CD4-positive, alpha-beta T cell (primary cell): ENCODE results near the gene FAM163B. TPM values are rescaled to one million over a fixed set of nuclear protein-coding genes. Genes with fewer than 3 reads are reported as not detected.
A peak's percentile ranks its signal among the peaks of the same experiment; 100 is the strongest.

Experiments used
- ATAC-seq: fragments of 200-7000 bp; cut with Tn5 transposase; one replicate; pipeline ENCODE4 v1.10.0; 2022; ENCODE audit warnings: mild to moderate bottlenecking; ENCODE audit not compliant: poor library complexity
- CTCF ChIA-PET: fragments of 350-600 bp; sonication (Branson Sonifier 250); formaldehyde crosslinking; loops from one replicate; lab custom pipeline; 2021; ENCODE audit warnings: antibody characterized with exemption, inconsistent platforms; lab: Charles Lee
- POLR2A ChIA-PET: fragments of 350-600 bp; sonication (Branson Sonifier 250); formaldehyde crosslinking; loops from one replicate; lab custom pipeline; 2021; ENCODE audit warnings: antibody characterized with exemption, inconsistent platforms; lab: Charles Lee
- DNase-seq, 14 experiments: peaks; one replicate each; pipeline ENCODE4 v3.0.0-alpha.2; 2013 to 2020; ENCODE audit warnings: mixed read lengths in 2 of 14
- H3K27ac ChIP-seq, 2 donors: one replicate each; pipeline versions ENCODE4 v1.5.1 to v1.7.0; 2013; ENCODE audit warnings: low read length in 2 of 2, low read depth in 1 of 2, mild to moderate bottlenecking in 1 of 2
- H3K27me3 ChIP-seq, 2 experiments: 1 replicate in 1 of 2; 2 replicates in 1 of 2; pipeline versions ENCODE4 v1.6.1 to v1.7.0; 2013; ENCODE audit warnings: low read length in 2 of 2, control low read depth in 1 of 2, mild to moderate bottlenecking in 1 of 2, moderate library complexity in 1 of 2; ENCODE audit not compliant: insufficient read depth in 2 of 2, control insufficient read depth in 1 of 2
- H3K36me3 ChIP-seq: one replicate; pipeline ENCODE4 v1.6.1; 2013; ENCODE audit warnings: low read length, control low read depth; ENCODE audit not compliant: insufficient read depth
- H3K4me1 ChIP-seq: one replicate; pipeline ENCODE4 v1.6.1; 2013; ENCODE audit warnings: low read length, control low read depth; ENCODE audit not compliant: insufficient read depth
- H3K4me3 ChIP-seq: one replicate; pipeline ENCODE4 v1.5.1; 2013; ENCODE audit warnings: mild to moderate bottlenecking, low read length, moderate library complexity
- H3K9me3 ChIP-seq, 2 experiments: 1 replicate in 1 of 2; 2 replicates in 1 of 2; pipeline versions ENCODE4 v1.6.1 to v1.7.0; 2013; ENCODE audit warnings: low read length in 2 of 2, mild to moderate bottlenecking in 2 of 2, control low read depth in 1 of 2, moderate library complexity in 1 of 2; ENCODE audit not compliant: control insufficient read depth in 1 of 2, insufficient read depth in 1 of 2
- H3K27ac Mint-ChIP-seq: one replicate; pipeline ENCODE4 v1.8.0; 2020; ENCODE audit warnings: mixed read lengths
- H3K27me3 Mint-ChIP-seq: one replicate; pipeline ENCODE4 v1.8.0; 2021; ENCODE audit warnings: mixed read lengths
- H3K36me3 Mint-ChIP-seq: one replicate; pipeline ENCODE4 v1.8.0; 2021; ENCODE audit warnings: low read depth, mixed read lengths
- H3K4me1 Mint-ChIP-seq: one replicate; pipeline ENCODE4 v1.8.0; 2021; ENCODE audit warnings: low read depth, mixed read lengths
- H3K4me3 Mint-ChIP-seq: one replicate; pipeline ENCODE4 v1.8.0; 2020; ENCODE audit warnings: mild to moderate bottlenecking, mixed read lengths
- H3K9me3 Mint-ChIP-seq: one replicate; pipeline ENCODE4 v1.8.0; 2020; ENCODE audit warnings: mixed read lengths
- CTCF ChIP-seq: fragments of 200-600 bp; IDR thresholded peaks from one replicate; pipeline ENCODE4 v1.8.0; 2022; ENCODE audit warnings: antibody characterized with exemption, mild to moderate bottlenecking
- intact Hi-C, 2 experiments: fragments of 100-400 bp; cut with DNase I in 1 of 2; cut with micrococcal nuclease in 1 of 2; formaldehyde crosslinking; loops; one replicate each; pipeline versions ENCODE4 v1.15.1 to v1.9.0; 2023 to 2025; cut with DNase I, micrococcal nuclease
- total RNA-seq, 174 experiments: library from RNA in 2 of 174; stranded (reverse) in 2 of 174; gene quantifications; one replicate each; pipeline ENCODE4 v1.2.3 and lab custom pipeline; 2021 to 2026

FAM163B gene
- total RNA-seq, 2 experiments from 2014 or later: not detected

GRCh38 chr9:133537257-133537656 lies 71.9 kb downstream of the FAM163B start:
- H3K4me3 ChIP-seq: no peak overlapping the region
- DNase-seq: no peak
- ChIA-PET CTCF (no interaction called here), POLR2A (no interaction called here)
- no peak overlapping the region for H3K4me3 Mint-ChIP-seq
- intact Hi-C loops: loop anchor here in 1 of 2 experiments (10.0 kb wide), 1 partner anchor 458 kb away; the partner anchor contains the start of gene VAV2
- H3K27ac Mint-ChIP-seq: no peak overlapping the region
- peaks cover 26% of the 10 kb centered on the region for H3K4me1 ChIP-seq
- no peaks in the 10 kb centered on the region for H3K9me3 Mint-ChIP-seq
- H3K27ac ChIP-seq: no peak overlapping the region
- peaks cover 17% of the 10 kb centered on the region for H3K4me1 Mint-ChIP-seq
- no peak for ATAC-seq
- H3K27me3 Mint-ChIP-seq: peaks cover 6% of the 10 kb centered on the region
- peaks cover 0 to 10% of the 10 kb centered on the region in 2 experiments for H3K27me3 ChIP-seq
- no peak for TF ChIP-seq CTCF
- H3K36me3 Mint-ChIP-seq: no peaks in the 10 kb centered on the region
- H3K36me3 ChIP-seq: no peaks in the 10 kb centered on the region
- peaks cover 0 to 11% of the 10 kb centered on the region in 2 experiments for H3K9me3 ChIP-seq

DNA sequence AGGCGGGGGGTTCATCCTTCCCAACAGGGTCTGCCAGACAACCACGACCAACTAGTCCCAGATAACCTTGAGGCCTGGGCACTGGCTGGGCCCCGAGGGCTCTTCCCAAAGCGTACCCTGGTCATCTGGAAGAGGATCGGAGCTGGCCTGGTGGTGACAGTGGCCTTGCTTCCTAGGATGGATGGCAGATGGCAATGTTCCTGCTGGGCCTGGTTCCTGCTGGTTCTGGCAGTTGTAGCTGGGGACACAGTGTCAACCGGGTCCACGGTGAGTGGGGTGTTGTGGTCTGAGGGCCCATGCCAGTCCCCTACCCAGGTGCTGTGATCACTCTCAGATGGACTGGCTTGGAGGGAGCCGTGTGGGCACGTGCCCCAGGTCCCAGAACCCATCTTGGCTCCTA lies 72.7 kb downstream of the FAM163B start:
- DNase-seq: no peak
- ChIA-PET POLR2A (no interaction called here), CTCF (no interaction called here)
- Histone ChIP-seq H3K27ac (no peak overlapping the region), H3K9me3 (peaks cover 0 to 11% of the 10 kb centered on the region in 2 experiments), H3K4me3 (no peak overlapping the region), H3K27me3 (peaks cover 0 to 10% of the 10 kb centered on the region in 2 experiments), H3K36me3 (no peaks in the 10 kb centered on the region), H3K4me1 (peaks cover 26% of the 10 kb centered on the region)
- no peak overlapping the region for H3K4me3 Mint-ChIP-seq
- H3K4me1 Mint-ChIP-seq: peaks cover 17% of the 10 kb centered on the region
- peaks cover 6% of the 10 kb centered on the region for H3K27me3 Mint-ChIP-seq
- no peak overlapping the region for H3K27ac Mint-ChIP-seq
- no peak for ATAC-seq
- H3K9me3 Mint-ChIP-seq: no peaks in the 10 kb centered on the region
- intact Hi-C loops: loop anchor here in 1 of 2 experiments (10.0 kb wide), 1 partner anchor 458 kb away; the partner anchor contains the start of gene VAV2
- no peaks in the 10 kb centered on the region for H3K36me3 Mint-ChIP-seq
- no peak for TF ChIP-seq CTCF

- Mint-ChIP-seq H3K36me3 (no peaks in the 10 kb centered on the region), H3K4me1 (peaks cover 17% of the 10 kb centered on the region), H3K27ac (no peak overlapping the region), H3K4me3 (peak overlapping the region; percentile 42), H3K27me3 (peaks cover 6% of the 10 kb centered on the region), H3K9me3 (no peaks in the 10 kb centered on the region)
- ChIA-PET CTCF (no interaction called here), POLR2A (no interaction called here)
- H3K36me3 ChIP-seq: no peaks in the 10 kb centered on the region
- ATAC-seq (no peak), DNase-seq (no peak)
- no peak overlapping the region for H3K4me3 ChIP-seq
- no peak for TF ChIP-seq CTCF
- peaks cover 26% of the 10 kb centered on the region for H3K4me1 ChIP-seq
- peaks cover 0 to 11% of the 10 kb centered on the region in 2 experiments for H3K9me3 ChIP-seq
- peak overlapping the region in 1 of 2 donors; percentile 29 for H3K27ac ChIP-seq
- intact Hi-C loops: loop anchor here in 1 of 2 experiments (10.0 kb wide), 1 partner anchor 459 kb away; the partner anchor contains the start of gene VAV2
- peaks cover 0 to 10% of the 10 kb centered on the region in 2 experiments for H3K27me3 ChIP-seq
These were observed 73.1 kb downstream of the FAM163B start for GRCh38 chr9:133536080-133536479.
